Heart left ventricle (tissue), 16 donors: ENCODE results near the gene C13orf46. TPM values are rescaled to one million over a fixed set of nuclear protein-coding genes. Genes with fewer than 3 reads are reported as not detected.

ENCODE experiments used
- ATAC-seq, 4 donors: fragments of 200-7000 bp; cut with Tn5 transposase; one replicate each; pipeline ENCODE4 v1.9.1; 2020 to 2022; ENCODE audit warnings: moderate library complexity in 4 of 4, mild to moderate bottlenecking in 3 of 4, moderate number of reproducible peaks in 1 of 4
- DNase-seq, 5 donors: peaks; one replicate each; pipeline ENCODE4 v3.0.0-alpha.2; 2020
- H3K27ac ChIP-seq, 12 donors: fragments of 200-600 bp; sonication (generic) in 4 of 12; one replicate each; pipeline versions ENCODE4 v1.5.0 to v1.8.0; 2016 to 2022; ENCODE audit warnings: mild to moderate bottlenecking in 2 of 12
- H3K27me3 ChIP-seq, 9 donors: fragments of 200-600 bp; sonication (generic) in 2 of 9; one replicate each; pipeline versions ENCODE4 v1.5.1 to v1.8.0; 2016 to 2022; ENCODE audit warnings: mild to moderate bottlenecking in 3 of 9
- H3K36me3 ChIP-seq, 9 donors: fragments of 200-600 bp; sonication (generic) in 2 of 9; one replicate each; pipeline versions ENCODE4 v1.5.0 to v1.8.0; 2018 to 2022; ENCODE audit warnings: mild to moderate bottlenecking in 2 of 9
- H3K4me1 ChIP-seq, 12 donors: fragments of 200-600 bp; sonication (generic) in 4 of 12; one replicate each; pipeline versions ENCODE4 v1.5.0 to v1.8.0; 2016 to 2022; ENCODE audit warnings: mild to moderate bottlenecking in 3 of 12
- H3K4me3 ChIP-seq, 12 donors: fragments of 200-600 bp; sonication (generic) in 4 of 12; one replicate each; pipeline versions ENCODE4 v1.5.0 to v1.8.0; 2017 to 2022; ENCODE audit warnings: mild to moderate bottlenecking in 9 of 12, moderate library complexity in 4 of 12
- H3K9me3 ChIP-seq, 12 donors: fragments of 200-600 bp; sonication (generic) in 4 of 12; one replicate each; pipeline versions ENCODE4 v1.5.0 to v1.8.0; 2016 to 2022; ENCODE audit warnings: mild to moderate bottlenecking in 1 of 12
- CTCF ChIP-seq, 12 donors: fragments of 200-600 bp; sonication (generic) in 4 of 12; IDR thresholded peaks; one replicate each; pipeline versions ENCODE4 v1.5.0 to v1.8.0; 2018 to 2022; ENCODE audit warnings: antibody characterized with exemption in 12 of 12, mild to moderate bottlenecking in 5 of 12
- POLR2A ChIP-seq, 2 donors: fragments of 450-650 bp; IDR thresholded peaks; one replicate each; pipeline ENCODE4 v1.6.1; 2017; ENCODE audit warnings: antibody characterized with exemption in 2 of 2, mild to moderate bottlenecking in 2 of 2, moderate library complexity in 2 of 2
- WGBS, 4 donors: extraction: QIAGEN DNeasy Blood & Tissue Kit in 2 of 4; methylation state at CpG; one replicate each; pipeline versions ENCODE4 v1.1.5 to v1.1.7; 2013 to 2018; 5-methylcytosine and 5-hydroxymethylcytosine counted together
- intact Hi-C, 10 donors: fragments of 100-400 bp; cut with DNase I; formaldehyde crosslinking; loops; one replicate each; pipeline versions ENCODE4 v1.11.1 to v1.14.2; 2022
- polyA plus RNA-seq, 2 donors: library from polyadenylated mRNA; stranded (reverse); fragments of 200-250 nt; gene quantifications; one replicate each; pipeline ENCODE4 v1.2.3, GENCODE V29; 2013
- total RNA-seq, 9 donors: library from RNA; depleted of rRNA in 2 of 9; stranded (reverse); fragments of >200 nt in 2 of 9; fragmentation: NEBNext Ultra II Directional in 3 of 9; extraction: Animal tissue kit (Norgen Biotek cat#: 25700) in 3 of 9; gene quantifications; one replicate each; pipeline versions ENCODE4 v1.1.0 to v1.2.4, GENCODE V29; 2016 to 2023
- donor health status: ischemic (EF 13 %, LVEDD 7.1; RV severe dilation, severe dysfunction).
- donor health status: healthy with polysubstance abuse.
- donor health status: DM: no; HTN: yes; CAD: no.
- donor health status: DM: no; HTN: no; CAD: no.
- donor health status: ischemic (EF 25% LVEDD 6.9; RV normal size, moderate dysfunction).
- donor health status: ischemic (EF 25% LVEDD 5.7; RV mildly dilated, moderate dysfunction).
- donor health status: healthy.
- donor health status: DM: yes; HTN: yes; CAD: no.
- donor health status: ischemic (EF 35%, LVEDD 5.7; RV mildly dilated, moderate dysfunction).
- donor health status: nonischemic (EF 11% LVEDD 7.7; RV severe dilation, severe dysfunction).
- donor health status: DM: yes; HTN: yes; CAD: no.
- donor health status: PGD.
- donor health status: ischemic (EF 29% LVEDD 5.4; RV normal size, mild dysfunction).
- donor health status: nonischemic (EF 23%, LVEDD 6.1; RV moderate dilation, normal function).

The C13orf46 gene
- total and polyA plus RNA-seq, 11 donors = 0.07 to 3.1 (median 0.28) TPM; not detected in 1

GRCh38 chr13:113967729-113968462 lies 6.0 kb downstream of the C13orf46 start:
- TF ChIP-seq CTCF (IDR thresholded peaks at IDR 0.05) = no peak
- TF ChIP-seq POLR2A (IDR thresholded peaks at IDR 0.05) = no peak
- intact Hi-C loops = no loop called here
- Histone ChIP-seq H3K36me3 (peaks cover 0 to 4% (median 0%) of the 10 kb centered on the region in 9 donors), H3K4me3 (no peak overlapping the region), H3K27ac (peak overlapping the region in 1 of 12 donors; percentile 31), H3K4me1 (peaks cover 0 to 21% (median 7%) of the 10 kb centered on the region in 12 donors), H3K9me3 (no peaks in the 10 kb centered on the region), H3K27me3 (no peaks in the 10 kb centered on the region)
- ATAC-seq (peak in 1 of 4 donors; percentile 33), DNase-seq (peak in 3 of 5 donors; percentile 21 to 58 (median 53))
- 80 to 90% (median 86%) methylated on average over 10 to 20 of the region's 20 CpGs for WGBS, 4 donors

- WGBS, 4 donors = 88 to 97% (median 94%) methylated on average over 9 of the region's 9 CpGs
- no peak overlapping the region for H3K4me3 ChIP-seq
- no peaks in the 10 kb centered on the region for H3K36me3 ChIP-seq
- no peak for ATAC-seq
- intact Hi-C loops = no loop called here
- peaks cover 0 to 21% (median 7%) of the 10 kb centered on the region in 12 donors for H3K4me1 ChIP-seq
- H3K9me3 ChIP-seq = no peaks in the 10 kb centered on the region
- TF ChIP-seq POLR2A (IDR thresholded peaks at IDR 0.05) = no peak
- no peak for TF ChIP-seq CTCF (IDR thresholded peaks at IDR 0.05)
- H3K27ac ChIP-seq = no peak overlapping the region
- DNase-seq = peak in 2 of 5 donors; percentile 7 to 56
- H3K27me3 ChIP-seq = no peaks in the 10 kb centered on the region
Measured at GRCh38 chr13:113967206-113967720, 6.6 kb downstream of the C13orf46 start.

GRCh38 chr13:113965968-113966884 lies 7.7 kb downstream of the C13orf46 start:
- H3K27me3 ChIP-seq = no peaks in the 10 kb centered on the region
- ATAC-seq (no peak), DNase-seq (no peak)
- intact Hi-C loops = no loop called here
- H3K4me1 ChIP-seq = peaks cover 0 to 13% (median 4%) of the 10 kb centered on the region in 12 donors
- H3K4me3 ChIP-seq = no peak overlapping the region
- WGBS, 4 donors = 95 to 97% (median 97%) methylated on average over 5 of the region's 5 CpGs
- no peak overlapping the region for H3K27ac ChIP-seq
- no peaks in the 10 kb centered on the region for H3K36me3 ChIP-seq
- H3K9me3 ChIP-seq = no peaks in the 10 kb centered on the region
- no peak for TF ChIP-seq CTCF (IDR thresholded peaks at IDR 0.05)
- TF ChIP-seq POLR2A (IDR thresholded peaks at IDR 0.05) = no peak
